ENCODE results near the gene IL27RA. TPM values are rescaled to one million over a fixed set of nuclear protein-coding genes. Genes with fewer than 3 reads are reported as not detected.

Gene IL27RA
- 4.1 and 8.6 TPM in 2 replicates for total RNA-seq

GRCh38 chr19:14031719-14032480 lies at the start of gene IL27RA:
IL27RA (plus strand) TSS chr19:14031762; CDS start chr19:14031873, 111 bp downstream.
- DNase-seq (ENCODE audit: low read depth, low spot score) = no peak

- no peak for DNase-seq (ENCODE audit: low read depth, low spot score)
Measured at GRCh38 chr19:13981988-13982501, 49.5 kb upstream of the IL27RA start.

GRCh38 chr19:13982773-13983172 lies 48.8 kb upstream of the IL27RA start:
- DNase-seq (ENCODE audit: low read depth, low spot score) = no peak

GRCh38 chr19:13983213-13983889 lies 48.2 kb upstream of the IL27RA start:
- no peak for DNase-seq (ENCODE audit: low read depth, low spot score)

GRCh38 chr19:13984186-13984585 lies 47.4 kb upstream of the IL27RA start:
- DNase-seq (ENCODE audit: low read depth, low spot score) = no peak

- DNase-seq (ENCODE audit: low read depth, low spot score) = no peak
Measured at GRCh38 chr19:13984875-13985741, 46.5 kb upstream of the IL27RA start.

GRCh38 chr19:13985771-13986347 lies 45.7 kb upstream of the IL27RA start:
- no peak for DNase-seq (ENCODE audit: low read depth, low spot score)

GRCh38 chr19:13986348-13986904 lies 45.1 kb upstream of the IL27RA start:
- peak; percentile 48 for DNase-seq (ENCODE audit: low read depth, low spot score)

- DNase-seq (ENCODE audit: low read depth, low spot score) = no peak
Measured at GRCh38 chr19:13987101-13987890, 44.3 kb upstream of the IL27RA start.

- DNase-seq (ENCODE audit: low read depth, low spot score) = no peak
Measured at GRCh38 chr19:13989487-13989886, 42.1 kb upstream of the IL27RA start.

- DNase-seq (ENCODE audit: low read depth, low spot score) = no peak
Measured at GRCh38 chr19:13990085-13990484, 41.5 kb upstream of the IL27RA start.

GRCh38 chr19:13992025-13992424 lies 39.5 kb upstream of the IL27RA start:
- no peak for DNase-seq (ENCODE audit: low read depth, low spot score)

- DNase-seq (ENCODE audit: low read depth, low spot score) = no peak
Measured at GRCh38 chr19:13993590-13994300, 37.8 kb upstream of the IL27RA start.

- DNase-seq (ENCODE audit: low read depth, low spot score) = no peak
Measured at GRCh38 chr19:13995017-13995728, 36.4 kb upstream of the IL27RA start.

GRCh38 chr19:13995878-13996765 lies 35.4 kb upstream of the IL27RA start:
- DNase-seq (ENCODE audit: low read depth, low spot score) = no peak

- DNase-seq (ENCODE audit: low read depth, low spot score) = no peak
Measured at GRCh38 chr19:13996928-13997630, 34.5 kb upstream of the IL27RA start.

- no peak for DNase-seq (ENCODE audit: low read depth, low spot score)
Measured at GRCh38 chr19:13997631-13997962, 34.0 kb upstream of the IL27RA start.
